SK-N-SH (cell line): Measurements from ENCODE around the gene ICE1. TPM values are rescaled to one million over a fixed set of nuclear protein-coding genes. Genes with fewer than 3 reads are reported as not detected.
A peak's percentile ranks its signal among the peaks of the same experiment; 100 is the strongest.

Experiments
- CTCF ChIA-PET: fragments of 300-600, 350-600 bp; formaldehyde crosslinking; extraction: SDS; loops from one replicate; lab custom pipeline; 2021; lab: Yijun Ruan, JAX
- POLR2A ChIA-PET: fragments of 350-600 bp; sonication (Branson Sonifier 250); formaldehyde crosslinking; extraction: SDS; loops from one replicate; lab custom pipeline; 2020; ENCODE audit warnings: antibody characterized with exemption, inconsistent platforms; lab: Yijun Ruan, JAX
- DNase-seq: peaks from one replicate; pipeline ENCODE4 v3.0.0; 2012
- H2AFZ ChIP-seq: fragments of 200-600 bp; sonication (generic); 2 replicates; pipeline ENCODE4 v1.8.1; 2016; ENCODE audit warnings: antibody characterized with exemption, mild to moderate bottlenecking, low read depth
- H3F3A ChIP-seq: fragments of 200-600 bp; sonication (generic); replicated peaks from 2 replicates; pipeline ENCODE3; 2016; ENCODE audit warnings: antibody characterized with exemption, mild to moderate bottlenecking; ENCODE audit not compliant: insufficient read depth
- H3K27ac ChIP-seq, 2 experiments: fragments of 200-500 bp in 1 of 2; fragments of 200-600 bp in 1 of 2; sonication (Bioruptor generic) in 1 of 2; sonication (generic), shearing (Covaris generic) in 1 of 2; 2 replicates each; pipeline versions ENCODE4 v1.5.1 to v1.6.1; 2014 to 2016; ENCODE audit warnings: low read depth in 2 of 2, inconsistent platforms in 1 of 2, low read length in 1 of 2, mild to moderate bottlenecking in 1 of 2, mixed read lengths in 1 of 2
- H3K27me3 ChIP-seq: fragments of 200-600 bp; sonication (generic), shearing (Covaris generic); 2 replicates; pipeline ENCODE4 v1.6.1; 2016; ENCODE audit warnings: mixed run types; ENCODE audit not compliant: insufficient read depth
- H3K36me3 ChIP-seq, 2 experiments: fragments of 200-500 bp in 1 of 2; fragments of 200-600 bp in 1 of 2; sonication (Bioruptor generic) in 1 of 2; sonication (generic) in 1 of 2; replicated peaks in 1 of 2; 2 replicates each; pipeline versions ENCODE3 to v1.5.1; 2014 to 2016; ENCODE audit warnings: low read length in 1 of 2, mild to moderate bottlenecking in 1 of 2; ENCODE audit not compliant: insufficient read depth in 2 of 2, control insufficient read depth in 1 of 2
- H3K4me1 ChIP-seq, 2 experiments: fragments of 200-500 bp in 1 of 2; fragments of 200-600 bp in 1 of 2; sonication (Bioruptor generic) in 1 of 2; sonication (generic), shearing (Covaris generic) in 1 of 2; 2 replicates each; pipeline versions ENCODE4 v1.5.1 to v1.6.1; 2014 to 2016; ENCODE audit warnings: low read depth in 1 of 2, low read length in 1 of 2, mixed run types in 1 of 2; ENCODE audit not compliant: insufficient read depth in 2 of 2, control insufficient read depth in 1 of 2
- H3K4me2 ChIP-seq: fragments of 200-600 bp; sonication (generic), shearing (Covaris generic); 2 replicates; pipeline ENCODE4 v1.6.1; 2017; ENCODE audit warnings: mixed run types
- H3K4me3 ChIP-seq, 2 experiments: fragments of 200-500 bp in 1 of 2; fragments of 200-600 bp in 1 of 2; sonication (Bioruptor generic) in 1 of 2; sonication (generic), shearing (Covaris generic) in 1 of 2; 2 replicates each; pipeline versions ENCODE4 v1.5.1 to v1.8.1; 2014 to 2016; ENCODE audit warnings: low read depth in 2 of 2, inconsistent platforms in 1 of 2, low read length in 1 of 2, mild to moderate bottlenecking in 1 of 2, mixed read lengths in 1 of 2, moderate library complexity in 1 of 2
- H3K79me2 ChIP-seq: fragments of 200-600 bp; sonication (generic); 2 replicates; pipeline ENCODE4 v1.8.1; 2017; ENCODE audit warnings: mild to moderate bottlenecking; ENCODE audit not compliant: insufficient read depth
- H3K9ac ChIP-seq: fragments of 200-600 bp; sonication (generic); 2 replicates; pipeline ENCODE4 v1.6.1; 2017; ENCODE audit warnings: mixed run types
- H3K9me2 ChIP-seq: fragments of 200-600 bp; sonication (generic); 2 replicates; pipeline ENCODE4 v1.6.1; 2017; ENCODE audit warnings: mixed run types
- H3K9me3 ChIP-seq: fragments of 200-600 bp; sonication (generic); 2 replicates; pipeline ENCODE4 v1.6.1; 2017; ENCODE audit warnings: mixed run types, mild to moderate bottlenecking, moderate library complexity
- H4K20me1 ChIP-seq: fragments of 200-600 bp; sonication (generic); 2 replicates; pipeline ENCODE4 v1.6.1; 2017; ENCODE audit warnings: mild to moderate bottlenecking, mixed run types; ENCODE audit not compliant: insufficient read depth
- CHD2 ChIP-seq: fragments of 150-350 bp; IDR thresholded peaks from 2 replicates; pipeline ENCODE4 v1.6.1; 2018; ENCODE audit warnings: low read length; ENCODE audit not compliant: partially characterized antibody
- FOSL2 ChIP-seq: IDR thresholded peaks from 2 replicates; pipeline ENCODE4 v1.4.0; 2012; ENCODE audit warnings: low read depth, mild to moderate bottlenecking, moderate library complexity, borderline replicate concordance
- FOXJ3 ChIP-seq: sonication (generic); formaldehyde crosslinking; IDR thresholded peaks from 2 replicates; pipeline ENCODE4 v1.5.1; 2020; ENCODE audit warnings: mild to moderate bottlenecking, missing genetic modification reagents
- JUND ChIP-seq: IDR thresholded peaks from 2 replicates; pipeline ENCODE4 v1.4.0; 2012
- MEF2A ChIP-seq: IDR thresholded peaks from 2 replicates; pipeline ENCODE4 v1.4.0; 2012; ENCODE audit warnings: low read depth, borderline replicate concordance
- MXI1 ChIP-seq: IDR thresholded peaks from 2 replicates; pipeline ENCODE4 v1.6.1; 2012; ENCODE audit warnings: mild to moderate bottlenecking, low read depth, low read length, improper control_type of control experiment
- POLR2AphosphoS5 ChIP-seq: IDR thresholded peaks from 2 replicates; pipeline ENCODE4 v1.6.1; 2012; ENCODE audit warnings: low read depth, low read length
- RXRA ChIP-seq: IDR thresholded peaks from 2 replicates; pipeline ENCODE4 v1.4.0; 2012; ENCODE audit warnings: low read depth, mild to moderate bottlenecking, borderline replicate concordance
- SIN3A ChIP-seq: IDR thresholded peaks from 2 replicates; pipeline ENCODE4 v1.6.1; 2012; ENCODE audit warnings: low read depth, mild to moderate bottlenecking, low read length, moderate library complexity, borderline replicate concordance
- TAF1 ChIP-seq: IDR thresholded peaks from 2 replicates; pipeline ENCODE4 v1.6.1; 2012; ENCODE audit warnings: low read depth, mild to moderate bottlenecking, low read length, moderate library complexity, borderline replicate concordance
- USF2 ChIP-seq: fragments of 150-350 bp; IDR thresholded peaks from 2 replicates; pipeline ENCODE4 v1.6.1; 2017; ENCODE audit warnings: antibody characterized with exemption, low read length, low read depth, borderline replicate concordance
- WGBS: methylation state at CpG from one replicate; pipeline ENCODE4 v1.1.6; 2017; ENCODE audit warnings: low lambda C conversion rate; 5-methylcytosine and 5-hydroxymethylcytosine counted together
- polyA plus RNA-seq, 3 experiments: library from polyadenylated mRNA; depleted of rRNA; stranded (reverse); fragments of >200 nt; gene quantifications; 2 replicates each; pipeline ENCODE4 v1.2.3, GENCODE V29; 2012
- TF ChIP-seq, protein P1 (sequence below): fragments of 150-350 bp; IDR thresholded peaks from 2 replicates; pipeline ENCODE4 v1.6.1; 2016; ENCODE audit warnings: mild to moderate bottlenecking, low read depth, low read length
- TF ChIP-seq, protein P2 (sequence below): IDR thresholded peaks from 2 replicates; pipeline ENCODE4 v1.4.0; 2012; ENCODE audit warnings: low read depth, borderline replicate concordance
- TF ChIP-seq, protein P3 (sequence below): IDR thresholded peaks from 2 replicates; pipeline ENCODE4 v1.4.0; 2012; ENCODE audit warnings: low read depth

Gene ICE1
- polyA plus RNA-seq, 1 of the 3 experiments (the other 2 are of a cell fraction) = 9.4 TPM

DNA sequence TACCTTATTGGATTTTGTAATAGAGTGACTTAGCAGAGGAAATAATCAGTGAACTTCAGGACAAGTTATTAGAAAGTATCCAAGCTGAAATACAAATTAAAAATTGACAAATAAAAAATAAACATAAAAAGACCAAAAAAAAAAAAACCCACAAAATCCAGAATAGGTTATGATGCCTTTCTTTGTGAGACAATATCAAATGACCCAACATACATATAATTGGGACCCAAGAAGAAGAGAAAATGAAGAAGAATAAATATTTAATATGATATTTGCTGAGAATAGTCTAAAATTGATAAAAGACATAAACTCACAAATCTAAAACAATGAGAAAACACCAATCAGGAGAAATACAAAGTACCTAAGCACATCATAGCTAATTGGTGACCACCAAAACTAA is 81.8 kb downstream of the ICE1 start (continued):
- TF ChIP-seq, protein P1, sequence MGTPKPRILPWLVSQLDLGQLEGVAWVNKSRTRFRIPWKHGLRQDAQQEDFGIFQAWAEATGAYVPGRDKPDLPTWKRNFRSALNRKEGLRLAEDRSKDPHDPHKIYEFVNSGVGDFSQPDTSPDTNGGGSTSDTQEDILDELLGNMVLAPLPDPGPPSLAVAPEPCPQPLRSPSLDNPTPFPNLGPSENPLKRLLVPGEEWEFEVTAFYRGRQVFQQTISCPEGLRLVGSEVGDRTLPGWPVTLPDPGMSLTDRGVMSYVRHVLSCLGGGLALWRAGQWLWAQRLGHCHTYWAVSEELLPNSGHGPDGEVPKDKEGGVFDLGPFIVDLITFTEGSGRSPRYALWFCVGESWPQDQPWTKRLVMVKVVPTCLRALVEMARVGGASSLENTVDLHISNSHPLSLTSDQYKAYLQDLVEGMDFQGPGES = no peak
- no peak for TF ChIP-seq CHD2
- TF ChIP-seq FOXJ3 (CRISPR knock-in tag) = no peak
- no peak for TF ChIP-seq USF2
- TF ChIP-seq RXRA = no peak
- TF ChIP-seq MXI1 = no peak
- no peak for TF ChIP-seq MEF2A

DNA sequence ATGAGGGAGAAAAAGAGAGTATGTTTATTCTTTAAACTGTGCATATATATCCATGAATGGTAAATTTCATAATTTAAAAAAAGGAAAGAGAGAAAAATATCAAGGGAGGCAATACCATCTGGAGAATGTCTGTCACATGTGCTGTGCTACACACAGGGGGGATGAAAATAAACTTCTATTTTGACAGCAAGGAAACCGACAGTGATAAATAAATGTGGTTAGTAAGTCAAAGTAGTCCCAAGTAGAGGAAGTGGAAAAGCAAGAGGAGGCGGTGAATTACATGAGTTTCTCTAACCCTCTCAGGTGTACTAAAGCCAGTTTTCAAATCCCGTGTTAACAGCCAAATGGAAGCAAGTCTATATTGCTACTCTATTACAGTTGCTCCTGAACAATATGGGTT is 83.3 kb downstream of the ICE1 start:
- POLR2A ChIA-PET = no interaction called here
- Histone ChIP-seq H2AFZ (no peak overlapping the region), H3K27me3 (no peaks in the 10 kb centered on the region), H3K27ac (peak overlapping the region in 1 of 2 experiments; percentile 9; a peak in 1 of 4 replicates), H3K79me2 (no peaks in the 10 kb centered on the region), H3K4me2 (no peak overlapping the region), H3K9me2 (no peaks in the 10 kb centered on the region)
- DNase-seq = no peak
- 37% methylated on average over 3 of the region's 3 CpGs for WGBS
- TF ChIP-seq MXI1 (no peak), TAF1 (no peak), JUND (no peak), RXRA (no peak), POLR2AphosphoS5 (no peak), USF2 (no peak), SIN3A (no peak), FOSL2 (no peak)
- TF ChIP-seq, protein P2, sequence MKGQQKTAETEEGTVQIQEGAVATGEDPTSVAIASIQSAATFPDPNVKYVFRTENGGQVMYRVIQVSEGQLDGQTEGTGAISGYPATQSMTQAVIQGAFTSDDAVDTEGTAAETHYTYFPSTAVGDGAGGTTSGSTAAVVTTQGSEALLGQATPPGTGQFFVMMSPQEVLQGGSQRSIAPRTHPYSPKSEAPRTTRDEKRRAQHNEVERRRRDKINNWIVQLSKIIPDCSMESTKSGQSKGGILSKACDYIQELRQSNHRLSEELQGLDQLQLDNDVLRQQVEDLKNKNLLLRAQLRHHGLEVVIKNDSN = no peak
- TF ChIP-seq, protein P3, sequence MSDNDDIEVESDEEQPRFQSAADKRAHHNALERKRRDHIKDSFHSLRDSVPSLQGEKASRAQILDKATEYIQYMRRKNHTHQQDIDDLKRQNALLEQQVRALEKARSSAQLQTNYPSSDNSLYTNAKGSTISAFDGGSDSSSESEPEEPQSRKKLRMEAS = no peak
- TF ChIP-seq, all 33 proteins: peak for 0
- H4K20me1 ChIP-seq = no peaks in the 10 kb centered on the region
- H3K9me3 ChIP-seq = no peaks in the 10 kb centered on the region
- no peaks in the 10 kb centered on the region for H3F3A ChIP-seq
- CTCF ChIA-PET = interaction anchor here (0.9 kb wide), 1 partner anchor 9 kb away, joined by 5 read pairs; no protein-coding TSS in a partner anchor
- no peak overlapping the region for H3K9ac ChIP-seq
- H3K36me3 ChIP-seq = no peaks in the 10 kb centered on the region
- peaks cover 0 to 2% of the 10 kb centered on the region in 2 experiments; a peak in 2 of 4 replicates for H3K4me1 ChIP-seq
- H3K4me3 ChIP-seq = no peak overlapping the region
